H9 (cell line): Measurements from ENCODE around the gene FOXR1. TPM values are rescaled to one million over a fixed set of nuclear protein-coding genes. Genes with fewer than 3 reads are reported as not detected.
A peak's percentile ranks its signal among the peaks of the same experiment; 100 is the strongest.

Experiments used
- DNase-seq: peaks from one replicate; pipeline ENCODE4 v3.0.0-alpha.2; 2017
- H2AFZ ChIP-seq: one replicate; pipeline ENCODE4 v1.6.1; 2013; ENCODE audit warnings: mild to moderate bottlenecking, low read length, control low read depth, moderate library complexity
- H2AK5ac ChIP-seq: 2 replicates; pipeline ENCODE4 v1.6.1; 2013; ENCODE audit warnings: low read length, control low read depth, mixed read lengths; ENCODE audit not compliant: insufficient read length
- H2BK120ac ChIP-seq: one replicate; pipeline ENCODE4 v1.6.1; 2013; ENCODE audit warnings: low read depth, mild to moderate bottlenecking, low read length, control low read depth, inconsistent platforms; ENCODE audit not compliant: poor library complexity, severe bottlenecking
- H2BK12ac ChIP-seq: 2 replicates; pipeline ENCODE4 v1.6.1; 2013; ENCODE audit warnings: low read length, control low read depth, mixed read lengths, low read depth; ENCODE audit not compliant: insufficient read length
- H2BK15ac ChIP-seq: 2 replicates; pipeline ENCODE4 v1.6.1; 2013; ENCODE audit warnings: low read depth, low read length, control low read depth
- H2BK20ac ChIP-seq: one replicate; pipeline ENCODE4 v1.6.1; 2013; ENCODE audit warnings: low read depth, mild to moderate bottlenecking, low read length, control low read depth, inconsistent platforms; ENCODE audit not compliant: poor library complexity, severe bottlenecking
- H2BK5ac ChIP-seq: 2 replicates; pipeline ENCODE4 v1.6.1; 2013; ENCODE audit warnings: low read length, control low read depth, mixed read lengths; ENCODE audit not compliant: insufficient read length
- H3K14ac ChIP-seq: 2 replicates; pipeline ENCODE4 v1.6.1; 2013; ENCODE audit warnings: low read length, control low read depth; ENCODE audit not compliant: insufficient read depth
- H3K18ac ChIP-seq: 2 replicates; pipeline ENCODE4 v1.6.1; 2013; ENCODE audit warnings: low read depth, mild to moderate bottlenecking, mixed read lengths, low read length, control low read depth; ENCODE audit not compliant: insufficient read length
- H3K23ac ChIP-seq: 2 replicates; pipeline ENCODE4 v1.6.1; 2013; ENCODE audit warnings: low read length, control low read depth, mixed read lengths, low read depth; ENCODE audit not compliant: insufficient read length
- H3K23me2 ChIP-seq: 2 replicates; pipeline ENCODE4 v1.6.1; 2013; ENCODE audit warnings: low read depth, mild to moderate bottlenecking, mixed read lengths, low read length, control low read depth; ENCODE audit not compliant: insufficient read length, poor library complexity, severe bottlenecking
- H3K27ac ChIP-seq: 2 replicates; pipeline ENCODE4 v1.5.1; 2013; ENCODE audit warnings: low read length, control low read depth, mixed read lengths, low read depth; ENCODE audit not compliant: insufficient read length
- H3K27me3 ChIP-seq: 2 replicates; pipeline ENCODE4 v1.6.1; 2013; ENCODE audit warnings: low read length, control low read depth, inconsistent platforms; ENCODE audit not compliant: insufficient read depth
- H3K4ac ChIP-seq: 2 replicates; pipeline ENCODE4 v1.6.1; 2013; ENCODE audit warnings: low read depth, mild to moderate bottlenecking, control low read depth, inconsistent platforms, low read length, moderate library complexity
- H3K4me1 ChIP-seq: 2 replicates; pipeline ENCODE4 v1.6.1; 2013; ENCODE audit warnings: low read length, control low read depth, inconsistent platforms; ENCODE audit not compliant: insufficient read depth
- H3K4me2 ChIP-seq: 2 replicates; pipeline ENCODE4 v1.6.1; 2013; ENCODE audit warnings: low read length, control low read depth, mixed read lengths; ENCODE audit not compliant: insufficient read length, insufficient read depth
- H3K56ac ChIP-seq: 2 replicates; pipeline ENCODE4 v1.6.1; 2013; ENCODE audit warnings: low read depth, mild to moderate bottlenecking, mixed read lengths, low read length, control low read depth; ENCODE audit not compliant: insufficient read length
- H3K79me1 ChIP-seq: 2 replicates; pipeline ENCODE4 v1.6.1; 2013; ENCODE audit warnings: low read depth, mild to moderate bottlenecking, moderate library complexity, low read length, control low read depth, inconsistent platforms; ENCODE audit not compliant: insufficient read depth, poor library complexity, severe bottlenecking
- H3K79me2 ChIP-seq: 2 replicates; pipeline ENCODE4 v1.6.1; 2013; ENCODE audit warnings: low read length, control low read depth, inconsistent platforms; ENCODE audit not compliant: insufficient read depth
- H3K9ac ChIP-seq: 2 replicates; pipeline ENCODE4 v1.6.1; 2013; ENCODE audit warnings: low read length, control low read depth, mixed read lengths; ENCODE audit not compliant: insufficient read length; ENCODE audit errors: extremely low read depth
- H3K9me3 ChIP-seq: one replicate; pipeline ENCODE4 v1.6.1; 2013; ENCODE audit warnings: low read depth, low read length, inconsistent platforms; ENCODE audit not compliant: control insufficient read depth
- H3T11ph ChIP-seq: one replicate; pipeline ENCODE4 v1.6.1; 2013; ENCODE audit warnings: mild to moderate bottlenecking, low read length, control low read depth, inconsistent platforms
- H4K20me1 ChIP-seq: one replicate; pipeline ENCODE4 v1.6.1; 2013; ENCODE audit not compliant: control insufficient read depth, insufficient read length, insufficient read depth
- H4K5ac ChIP-seq: 2 replicates; pipeline ENCODE4 v1.6.1; 2013; ENCODE audit warnings: low read depth, mild to moderate bottlenecking, mixed read lengths, low read length, control low read depth; ENCODE audit not compliant: insufficient read length
- H4K8ac ChIP-seq: replicated peaks from 2 replicates; pipeline ENCODE4 v1.6.1; 2013; ENCODE audit warnings: low read length, control low read depth, mixed read lengths, low read depth; ENCODE audit not compliant: insufficient read length
- H4K91ac ChIP-seq: 2 replicates; pipeline ENCODE4 v1.6.1; 2013; ENCODE audit warnings: low read depth, mild to moderate bottlenecking, moderate library complexity, mixed read lengths, low read length, control low read depth; ENCODE audit not compliant: insufficient read length
- H3K27ac Mint-ChIP-seq, 3 experiments: 2 replicates in 2 of 3; 3 replicates in 1 of 3; pipeline ENCODE4 v1.8.0; 2020 to 2021; ENCODE audit warnings: mixed read lengths in 3 of 3, mild to moderate bottlenecking in 1 of 3, moderate library complexity in 1 of 3
- H3K27me3 Mint-ChIP-seq: 2 replicates; pipeline ENCODE4 v1.8.0; 2021; ENCODE audit warnings: low read depth, mild to moderate bottlenecking, moderate library complexity, mixed read lengths
- H3K36me3 Mint-ChIP-seq, 3 experiments: 2 replicates in 2 of 3; 3 replicates in 1 of 3; pipeline ENCODE4 v1.8.0; 2020 to 2021; ENCODE audit warnings: low read depth in 3 of 3, mixed read lengths in 3 of 3; ENCODE audit not compliant: insufficient read depth in 1 of 3
- H3K4me1 Mint-ChIP-seq, 2 experiments: 2 replicates each; pipeline ENCODE4 v1.8.0; 2020; ENCODE audit warnings: mixed read lengths in 2 of 2
- H3K4me3 Mint-ChIP-seq, 2 experiments: 2 replicates in 1 of 2; 3 replicates in 1 of 2; pipeline ENCODE4 v1.8.0; 2020 to 2021; ENCODE audit warnings: mild to moderate bottlenecking in 2 of 2, mixed read lengths in 2 of 2, moderate library complexity in 1 of 2
- H3K9me3 Mint-ChIP-seq, 2 experiments: 2 replicates in 1 of 2; 3 replicates in 1 of 2; pipeline ENCODE4 v1.8.0; 2020; ENCODE audit warnings: mild to moderate bottlenecking in 2 of 2, mixed read lengths in 2 of 2, moderate library complexity in 1 of 2
- CTCF ChIP-seq: fragments of 200-600 bp; sonication (generic); conservative IDR thresholded peaks from 3 replicates; pipeline ENCODE4 v1.8.0; 2021; ENCODE audit warnings: antibody characterized with exemption, mild to moderate bottlenecking
- WGBS: extraction: QIAGEN DNeasy Blood & Tissue Kit; methylation state at CpG from one replicate; pipeline ENCODE4 v1.1.7; 2013; ENCODE audit warnings: missing lambda C conversion rate, low lambda C conversion rate, mixed read lengths; ENCODE audit not compliant: insufficient read length; ENCODE audit errors: extremely low coverage; 5-methylcytosine and 5-hydroxymethylcytosine counted together
- total RNA-seq: library from RNA; stranded (reverse); gene quantifications from 2 replicates; pipeline ENCODE4 v1.2.1, GENCODE V29; 2021

FOXR1 gene
- total RNA-seq, 1 experiment from 2014 or later, result not detected

GRCh38 chr11:119030029-119030328 is 58.4 kb downstream of the FOXR1 start:
- Histone ChIP-seq H3K4ac (no peak overlapping the region), H3K4me1 (peaks cover 8% of the 10 kb centered on the region; the same call in 1 of the 2 replicates), H2BK5ac (no peak overlapping the region), H3K9me3 (no peaks in the 10 kb centered on the region), H2AFZ (no peak overlapping the region), H4K8ac (no peak overlapping the region), H2BK20ac (no peak overlapping the region), H3K14ac (peak overlapping the region; percentile 43; the same call in 1 of the 2 replicates), H2AK5ac (no peak overlapping the region), H3K23ac (no peak overlapping the region), H4K5ac (no peak overlapping the region), H3K27me3 (no peaks in the 10 kb centered on the region), H4K91ac (no peak overlapping the region), H3K9ac (peak overlapping the region; percentile 80), H2BK15ac (no peak overlapping the region), H3K79me1 (peaks cover 3% of the 10 kb centered on the region), H3K18ac (no peak overlapping the region), H3K79me2 (no peaks in the 10 kb centered on the region), H4K20me1 (no peaks in the 10 kb centered on the region), H3T11ph (no peak overlapping the region), H3K56ac (no peak overlapping the region), H2BK12ac (no peak overlapping the region), H3K4me2 (peak overlapping the region; percentile 47), H3K27ac (no peak overlapping the region), H2BK120ac (no peak overlapping the region), H3K23me2 (peaks cover 14% of the 10 kb centered on the region)
- no CpG with 5 or more reads among the region's 13 CpGs for WGBS
- Mint-ChIP-seq H3K9me3 (no peaks in the 10 kb centered on the region), H3K27me3 (no peaks in the 10 kb centered on the region; the same call in 1 of the 2 replicates), H3K27ac (peak overlapping the region in 1 of 3 experiments; percentile 1; a peak in 1 of 7 replicates), H3K4me1 (peaks cover 20 to 21% of the 10 kb centered on the region in 2 experiments), H3K36me3 (peaks cover 18 to 39% (median 37%) of the 10 kb centered on the region in 3 experiments), H3K4me3 (peak overlapping the region; percentile 79 to 83)
- TF ChIP-seq CTCF, result no peak
- no peak for DNase-seq
